ENCODE measurements around the gene SEZ6L2.
A peak's percentile ranks its signal among the peaks of the same experiment; 100 is the strongest.
"Not testable (repeated sequence)": the region's sequence is repeated elsewhere in the genome, so short reads cannot be mapped to it uniquely, and the experiment has no call there.

SEZ6L2 gene

GRCh38 chr16:29940656-29941055, 41.3 kb upstream of the SEZ6L2 start:
- Histone ChIP-seq H3K9me3 (replicated peaks; ENCODE audit: insufficient read depth, low read length) (no peaks in the 10 kb centered on the region), H3K4me1 (ENCODE audit: low read length) (no peaks in the 10 kb centered on the region), H3K27me3 (replicated peaks; ENCODE audit: insufficient read depth, low read length) (peaks cover 6% of the 10 kb centered on the region; the same call in 1 of the 2 replicates), H2AFZ (ENCODE audit: low read length) (no peak overlapping the region), H3K4me3 (ENCODE audit: low read length) (no peak overlapping the region), H3F3A (ENCODE audit: insufficient read depth, low read length) (no peaks in the 10 kb centered on the region), H3K4me2 (ENCODE audit: low read depth, low read length) (no peak overlapping the region), H3K9me2 (replicated peaks; ENCODE audit: insufficient read depth, low read length) (no peaks in the 10 kb centered on the region), H3K27ac (ENCODE audit: low read length) (no peak overlapping the region), H4K20me1 (ENCODE audit: insufficient read depth, low read length) (no peaks in the 10 kb centered on the region), H3K9ac (ENCODE audit: low read length) (no peak overlapping the region), H3K79me2 (ENCODE audit: low read length) (no peaks in the 10 kb centered on the region), H3K36me3 (replicated peaks; ENCODE audit: insufficient read depth, low read length) (no peaks in the 10 kb centered on the region)
- TF ChIP-seq CTCF (IDR thresholded peaks at IDR 0.05; ENCODE audit: low read length) (no peak), EZH2phosphoT487 (IDR thresholded peaks at IDR 0.05; ENCODE audit: low read length) (no peak), EZH2 (optimal IDR thresholded peaks at IDR 0.05; ENCODE audit: low read depth, low read length) (no peak)
- DNase-seq: no peak

GRCh38 chr16:29931750-29932149, 32.4 kb upstream of the SEZ6L2 start:
- H2AFZ ChIP-seq (ENCODE audit: low read length); H3K9me3 ChIP-seq (replicated peaks; ENCODE audit: insufficient read depth, low read length); H3K36me3 ChIP-seq (replicated peaks; ENCODE audit: insufficient read depth, low read length); DNase-seq; H3K79me2 ChIP-seq (ENCODE audit: low read length); H3K4me1 ChIP-seq (ENCODE audit: low read length); H3K9me2 ChIP-seq (replicated peaks; ENCODE audit: insufficient read depth, low read length); H3K27ac ChIP-seq (ENCODE audit: low read length); H3K4me3 ChIP-seq (ENCODE audit: low read length); H3F3A ChIP-seq (ENCODE audit: insufficient read depth, low read length); H3K9ac ChIP-seq (ENCODE audit: low read length); H4K20me1 ChIP-seq (ENCODE audit: insufficient read depth, low read length); H3K4me2 ChIP-seq (ENCODE audit: low read depth, low read length); H3K27me3 ChIP-seq (replicated peaks; ENCODE audit: insufficient read depth, low read length): not testable (repeated sequence)

GRCh38 chr16:29927070-29927905, 27.9 kb upstream of the SEZ6L2 start:
- H3F3A ChIP-seq (ENCODE audit: insufficient read depth, low read length): peaks cover 5% of the 10 kb centered on the region; the same call in 1 of the 2 replicates
- no peak overlapping the region for H3K27ac ChIP-seq (ENCODE audit: low read length)
- H3K9me3 ChIP-seq (replicated peaks; ENCODE audit: insufficient read depth, low read length): no peaks in the 10 kb centered on the region
- no peak overlapping the region; the same call in 1 of the 2 replicates for H3K9ac ChIP-seq (ENCODE audit: low read length)
- H3K4me2 ChIP-seq (ENCODE audit: low read depth, low read length): peak overlapping the region; percentile 92
- no peaks in the 10 kb centered on the region for H3K9me2 ChIP-seq (replicated peaks; ENCODE audit: insufficient read depth, low read length)
- no peaks in the 10 kb centered on the region for H3K36me3 ChIP-seq (replicated peaks; ENCODE audit: insufficient read depth, low read length)
- H3K4me1 ChIP-seq (ENCODE audit: low read length): 0 out of 2 replicates have a peak, but pooled peaks cover 7% of the 10 kb centered on the region
- no peaks in the 10 kb centered on the region for H3K27me3 ChIP-seq (replicated peaks; ENCODE audit: insufficient read depth, low read length)
- peak overlapping the region; percentile 92; the same call in 1 of the 2 replicates for H2AFZ ChIP-seq (ENCODE audit: low read length)
- TF ChIP-seq EZH2 (optimal IDR thresholded peaks at IDR 0.05; ENCODE audit: low read depth, low read length) (no peak), CTCF (IDR thresholded peaks at IDR 0.05; ENCODE audit: low read length) (no peak), EZH2phosphoT487 (IDR thresholded peaks at IDR 0.05; ENCODE audit: low read length) (no peak)
- DNase-seq: no peak
- H3K4me3 ChIP-seq (ENCODE audit: low read length): peak overlapping the region; percentile 92
- H4K20me1 ChIP-seq (ENCODE audit: insufficient read depth, low read length): no peaks in the 10 kb centered on the region
- H3K79me2 ChIP-seq (ENCODE audit: low read length): peaks cover 17% of the 10 kb centered on the region

- no peaks in the 10 kb centered on the region for H3K36me3 ChIP-seq (replicated peaks; ENCODE audit: insufficient read depth, low read length)
- peak overlapping the region; percentile 92 for H3K4me2 ChIP-seq (ENCODE audit: low read depth, low read length)
- peaks cover 17% of the 10 kb centered on the region for H3K79me2 ChIP-seq (ENCODE audit: low read length)
- DNase-seq: no peak
- TF ChIP-seq EZH2 (optimal IDR thresholded peaks at IDR 0.05; ENCODE audit: low read depth, low read length) (no peak), EZH2phosphoT487 (IDR thresholded peaks at IDR 0.05; ENCODE audit: low read length) (no peak), CTCF (IDR thresholded peaks at IDR 0.05; ENCODE audit: low read length) (no peak)
- H3K4me3 ChIP-seq (ENCODE audit: low read length): peak overlapping the region; percentile 92
- peak overlapping the region; percentile 63; the same call in 1 of the 2 replicates for H3K27ac ChIP-seq (ENCODE audit: low read length)
- H4K20me1 ChIP-seq (ENCODE audit: insufficient read depth, low read length): no peaks in the 10 kb centered on the region
- 0 out of 2 replicates have a peak, but pooled peaks cover 7% of the 10 kb centered on the region for H3K4me1 ChIP-seq (ENCODE audit: low read length)
- H3K9me2 ChIP-seq (replicated peaks; ENCODE audit: insufficient read depth, low read length): no peaks in the 10 kb centered on the region
- no peaks in the 10 kb centered on the region for H3K27me3 ChIP-seq (replicated peaks; ENCODE audit: insufficient read depth, low read length)
- peaks cover 5% of the 10 kb centered on the region; the same call in 1 of the 2 replicates for H3F3A ChIP-seq (ENCODE audit: insufficient read depth, low read length)
- no peaks in the 10 kb centered on the region for H3K9me3 ChIP-seq (replicated peaks; ENCODE audit: insufficient read depth, low read length)
- H2AFZ ChIP-seq (ENCODE audit: low read length): peak overlapping the region; percentile 92
- peak overlapping the region; percentile 80 for H3K9ac ChIP-seq (ENCODE audit: low read length)
These were observed 27.3 kb upstream of the SEZ6L2 start for GRCh38 chr16:29926711-29927052.
